ENCODE results near the gene OGG1. TPM values are rescaled to one million over a fixed set of nuclear protein-coding genes. Genes with fewer than 3 reads are reported as not detected.

Gene OGG1
- total RNA-seq, 3 donors from 2014 or later (not counting 1 experiment from before 2014, with no cell fraction given), result 33.4 to 52.1 (median 34.7) TPM

DNA sequence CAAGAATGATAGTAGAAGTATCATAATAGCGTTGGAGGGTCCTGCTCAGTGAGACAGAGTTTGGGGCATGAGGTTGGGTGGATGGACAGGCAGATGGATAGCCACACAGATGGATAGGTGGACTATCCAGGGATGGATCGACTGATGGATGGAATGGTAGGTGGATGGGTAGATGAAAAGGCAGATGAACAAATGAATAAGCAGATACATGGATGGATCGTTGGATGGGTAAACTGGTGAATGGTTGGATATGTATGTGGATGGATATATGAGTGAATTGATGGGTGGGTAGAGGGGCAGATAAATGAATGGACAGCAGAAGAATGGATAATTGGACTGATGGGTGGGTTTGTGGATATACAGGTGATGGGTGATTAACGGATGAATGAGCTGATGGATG lies 36.6 kb upstream of the OGG1 start:
- no peaks in the 10 kb centered on the region for H3K4me1 ChIP-seq (ENCODE audit: control insufficient read depth, insufficient read depth, low read length)
- intact Hi-C loops (cut with micrococcal nuclease), result no loop called here
- H3K9me3 ChIP-seq (ENCODE audit: control insufficient read depth, insufficient read depth, low read length), result no peaks in the 10 kb centered on the region
- no peak overlapping the region for H3K27ac Mint-ChIP-seq
- H3K9me3 Mint-ChIP-seq, result no peaks in the 10 kb centered on the region
- H3K36me3 Mint-ChIP-seq, result no peaks in the 10 kb centered on the region
- WGBS (ENCODE audit: insufficient coverage), result 92% methylated on average over 4 of the region's 4 CpGs
- H3K27me3 ChIP-seq (ENCODE audit: control insufficient read depth, insufficient read depth, low read length), result no peaks in the 10 kb centered on the region
- TF ChIP-seq, protein P1, sequence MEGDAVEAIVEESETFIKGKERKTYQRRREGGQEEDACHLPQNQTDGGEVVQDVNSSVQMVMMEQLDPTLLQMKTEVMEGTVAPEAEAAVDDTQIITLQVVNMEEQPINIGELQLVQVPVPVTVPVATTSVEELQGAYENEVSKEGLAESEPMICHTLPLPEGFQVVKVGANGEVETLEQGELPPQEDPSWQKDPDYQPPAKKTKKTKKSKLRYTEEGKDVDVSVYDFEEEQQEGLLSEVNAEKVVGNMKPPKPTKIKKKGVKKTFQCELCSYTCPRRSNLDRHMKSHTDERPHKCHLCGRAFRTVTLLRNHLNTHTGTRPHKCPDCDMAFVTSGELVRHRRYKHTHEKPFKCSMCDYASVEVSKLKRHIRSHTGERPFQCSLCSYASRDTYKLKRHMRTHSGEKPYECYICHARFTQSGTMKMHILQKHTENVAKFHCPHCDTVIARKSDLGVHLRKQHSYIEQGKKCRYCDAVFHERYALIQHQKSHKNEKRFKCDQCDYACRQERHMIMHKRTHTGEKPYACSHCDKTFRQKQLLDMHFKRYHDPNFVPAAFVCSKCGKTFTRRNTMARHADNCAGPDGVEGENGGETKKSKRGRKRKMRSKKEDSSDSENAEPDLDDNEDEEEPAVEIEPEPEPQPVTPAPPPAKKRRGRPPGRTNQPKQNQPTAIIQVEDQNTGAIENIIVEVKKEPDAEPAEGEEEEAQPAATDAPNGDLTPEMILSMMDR (IDR thresholded peaks at IDR 0.05), result no peak
- DNase-seq (no peak), ATAC-seq (no peak)
- no peak overlapping the region for H3K27ac ChIP-seq (ENCODE audit: low read length)
- H3K27me3 Mint-ChIP-seq (ENCODE audit: low read depth in 2 of 2), result peaks cover 0 to 6% of the 10 kb centered on the region in 2 donors
- no peak overlapping the region for H3K4me3 Mint-ChIP-seq
- peaks cover 0 to 4% of the 10 kb centered on the region in 2 donors for H3K4me1 Mint-ChIP-seq
- H3K36me3 ChIP-seq (ENCODE audit: control insufficient read depth, insufficient read depth, low read length), result no peaks in the 10 kb centered on the region
- H3K4me3 ChIP-seq (ENCODE audit: low read length), result no peak overlapping the region

DNA sequence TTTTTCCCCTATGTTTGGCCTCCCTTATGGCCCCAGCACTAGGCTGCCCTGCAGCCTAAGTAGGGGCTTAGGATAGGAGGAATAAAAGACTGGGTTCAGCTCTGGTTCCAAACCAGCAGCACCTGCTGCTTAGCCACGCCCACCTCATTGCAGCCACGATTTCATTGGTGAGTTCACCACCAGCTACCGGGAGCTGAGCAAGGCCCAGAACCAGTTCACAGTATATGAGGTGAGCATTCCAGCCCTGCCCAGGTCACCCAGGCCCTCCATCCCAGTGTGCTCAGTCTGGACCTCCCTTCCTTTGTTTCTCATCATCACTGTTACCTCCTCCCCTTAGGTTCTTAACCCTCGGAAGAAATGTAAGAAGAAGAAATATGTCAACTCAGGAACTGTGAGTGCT lies 34.6 kb upstream of the OGG1 start:
- intact Hi-C loops (cut with micrococcal nuclease), result no loop called here
- H3K27ac ChIP-seq (ENCODE audit: low read length), result no peak overlapping the region
- DNase-seq, result no peak
- Mint-ChIP-seq H3K27ac (no peak overlapping the region), H3K4me1 (peaks cover 0 to 4% of the 10 kb centered on the region in 2 donors), H3K9me3 (no peaks in the 10 kb centered on the region), H3K4me3 (no peak overlapping the region), H3K36me3 (no peaks in the 10 kb centered on the region), H3K27me3 (ENCODE audit: low read depth in 2 of 2) (peaks cover 0 to 6% of the 10 kb centered on the region in 2 donors)
- no peak overlapping the region for H3K4me3 ChIP-seq (ENCODE audit: low read length)
- TF ChIP-seq, protein P1 (IDR thresholded peaks at IDR 0.05), result no peak
- WGBS (ENCODE audit: insufficient coverage), result 35% methylated on average over 4 of the region's 4 CpGs
- H3K36me3 ChIP-seq (ENCODE audit: control insufficient read depth, insufficient read depth, low read length), result no peaks in the 10 kb centered on the region
- ATAC-seq, result no peak
- no peaks in the 10 kb centered on the region for H3K9me3 ChIP-seq (ENCODE audit: control insufficient read depth, insufficient read depth, low read length)
- H3K4me1 ChIP-seq (ENCODE audit: control insufficient read depth, insufficient read depth, low read length), result no peaks in the 10 kb centered on the region
- no peaks in the 10 kb centered on the region for H3K27me3 ChIP-seq (ENCODE audit: control insufficient read depth, insufficient read depth, low read length)

DNA sequence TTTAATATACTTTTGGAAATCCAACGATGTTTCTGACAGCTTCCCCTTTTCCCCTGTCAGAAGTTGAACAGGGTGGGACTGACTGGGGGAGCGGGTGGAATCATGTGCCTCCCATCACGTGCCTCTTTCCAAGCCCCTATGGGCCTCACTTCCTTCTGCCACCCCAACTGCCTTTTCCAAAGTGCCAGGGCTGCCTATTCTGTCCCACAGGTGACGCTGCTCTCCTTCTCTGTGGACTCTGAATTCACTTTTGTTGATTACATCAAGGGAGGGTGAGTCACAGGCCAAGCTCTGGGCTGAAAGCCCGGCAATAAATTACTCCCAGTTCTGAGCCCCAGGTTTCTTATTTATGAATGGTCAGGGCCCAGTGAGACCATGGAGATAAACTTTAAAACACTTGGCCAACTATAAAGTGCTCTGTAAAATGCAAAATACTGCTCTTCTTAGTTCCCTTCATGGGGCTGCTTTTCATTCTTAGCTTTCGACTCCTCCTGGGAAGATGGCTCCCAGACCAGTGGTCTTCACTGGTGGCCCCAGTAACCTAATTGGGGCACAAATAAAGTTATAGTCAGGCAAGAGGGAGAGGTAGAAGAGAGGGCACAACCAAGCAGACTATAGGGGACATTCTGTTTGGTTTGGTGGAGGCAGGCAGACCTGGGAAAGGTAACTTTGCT lies 33.9 kb upstream of the OGG1 start:
- no peak overlapping the region for H3K27ac ChIP-seq (ENCODE audit: low read length)
- 46% methylated on average over 5 of the region's 6 CpGs for WGBS (ENCODE audit: insufficient coverage)
- no peaks in the 10 kb centered on the region for H3K9me3 ChIP-seq (ENCODE audit: control insufficient read depth, insufficient read depth, low read length)
- H3K4me3 ChIP-seq (ENCODE audit: low read length), result no peak overlapping the region
- H3K4me1 ChIP-seq (ENCODE audit: control insufficient read depth, insufficient read depth, low read length), result no peaks in the 10 kb centered on the region
- intact Hi-C loops (cut with micrococcal nuclease), result no loop called here
- H3K36me3 Mint-ChIP-seq, result no peaks in the 10 kb centered on the region
- DNase-seq, result peak in 1 of 2 donors; percentile 53
- no peaks in the 10 kb centered on the region for H3K9me3 Mint-ChIP-seq
- TF ChIP-seq, protein P1 (IDR thresholded peaks at IDR 0.05), result no peak
- peak; percentile 71 to 81 (median 77) for ATAC-seq
- no peak overlapping the region for H3K4me3 Mint-ChIP-seq
- peaks cover 0 to 6% of the 10 kb centered on the region in 2 donors for H3K27me3 Mint-ChIP-seq (ENCODE audit: low read depth in 2 of 2)
- no peaks in the 10 kb centered on the region for H3K36me3 ChIP-seq (ENCODE audit: control insufficient read depth, insufficient read depth, low read length)
- no peak overlapping the region for H3K27ac Mint-ChIP-seq
- H3K27me3 ChIP-seq (ENCODE audit: control insufficient read depth, insufficient read depth, low read length), result no peaks in the 10 kb centered on the region
- peaks cover 0 to 4% of the 10 kb centered on the region in 2 donors for H3K4me1 Mint-ChIP-seq
